ENCODE data around the gene KRTAP4-12. TPM values are rescaled to one million over a fixed set of nuclear protein-coding genes. Genes with fewer than 3 reads are reported as not detected.
A peak's percentile ranks its signal among the peaks of the same experiment; 100 is the strongest.
"Not testable (repeated sequence)": the region's sequence is repeated elsewhere in the genome, so short reads cannot be mapped to it uniquely, and the experiment has no call there.

The KRTAP4-12 gene
- polyA plus RNA-seq, 1 donor (not counting 4 experiments of a cell fraction or from before 2014, with no cell fraction given), result not detected

DNA sequence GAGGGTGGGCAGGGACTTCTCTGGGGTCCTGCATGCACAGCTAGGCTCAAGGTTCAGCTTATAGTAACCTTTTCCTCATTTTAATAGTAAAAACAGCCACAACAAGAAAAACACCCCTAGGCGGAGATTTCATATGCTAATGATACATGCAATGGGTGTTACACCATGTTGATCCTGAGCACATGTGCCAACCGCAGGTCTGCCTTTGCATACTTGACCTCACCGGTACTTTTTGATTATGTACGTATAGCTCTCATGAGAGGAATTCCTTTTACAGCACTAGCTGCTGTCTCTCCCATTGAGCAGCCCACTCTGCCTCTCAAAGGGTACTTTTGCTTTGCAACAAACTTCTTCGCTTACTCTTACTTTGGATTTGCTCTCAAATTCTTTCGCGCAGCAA is 27.9 kb downstream of the KRTAP4-12 start:
- H4K20me1 ChIP-seq (ENCODE audit: control insufficient read depth, extremely low read depth, insufficient read depth, low read length), result no peaks in the 10 kb centered on the region
- no peak overlapping the region for H3K4me3 ChIP-seq (ENCODE audit: control insufficient read depth in 2 of 3, extremely low read depth in 1 of 3, insufficient read depth in 2 of 3, low read depth in 1 of 3, low read length in 3 of 3)
- H3K9me1 ChIP-seq (ENCODE audit: control insufficient read depth, extremely low read depth, insufficient read depth, low read length), result no peaks in the 10 kb centered on the region
- peaks cover 23% of the 10 kb centered on the region for H3K4me1 ChIP-seq (ENCODE audit: control insufficient read depth, extremely low read depth, insufficient read depth, low read length)
- no peak overlapping the region for H3K27ac ChIP-seq (ENCODE audit: control insufficient read depth, insufficient read depth, low read length)
- no peak for TF ChIP-seq EZH2 (IDR thresholded peaks at IDR 0.05; ENCODE audit: low read length)
- TF ChIP-seq, protein P1, sequence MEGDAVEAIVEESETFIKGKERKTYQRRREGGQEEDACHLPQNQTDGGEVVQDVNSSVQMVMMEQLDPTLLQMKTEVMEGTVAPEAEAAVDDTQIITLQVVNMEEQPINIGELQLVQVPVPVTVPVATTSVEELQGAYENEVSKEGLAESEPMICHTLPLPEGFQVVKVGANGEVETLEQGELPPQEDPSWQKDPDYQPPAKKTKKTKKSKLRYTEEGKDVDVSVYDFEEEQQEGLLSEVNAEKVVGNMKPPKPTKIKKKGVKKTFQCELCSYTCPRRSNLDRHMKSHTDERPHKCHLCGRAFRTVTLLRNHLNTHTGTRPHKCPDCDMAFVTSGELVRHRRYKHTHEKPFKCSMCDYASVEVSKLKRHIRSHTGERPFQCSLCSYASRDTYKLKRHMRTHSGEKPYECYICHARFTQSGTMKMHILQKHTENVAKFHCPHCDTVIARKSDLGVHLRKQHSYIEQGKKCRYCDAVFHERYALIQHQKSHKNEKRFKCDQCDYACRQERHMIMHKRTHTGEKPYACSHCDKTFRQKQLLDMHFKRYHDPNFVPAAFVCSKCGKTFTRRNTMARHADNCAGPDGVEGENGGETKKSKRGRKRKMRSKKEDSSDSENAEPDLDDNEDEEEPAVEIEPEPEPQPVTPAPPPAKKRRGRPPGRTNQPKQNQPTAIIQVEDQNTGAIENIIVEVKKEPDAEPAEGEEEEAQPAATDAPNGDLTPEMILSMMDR (optimal IDR thresholded peaks at IDR 0.05 in 1 of 3, IDR thresholded peaks at IDR 0.05 in 1 of 3, conservative IDR thresholded peaks at IDR 0.05 in 1 of 3; ENCODE audit: extremely low read depth in 1 of 3, insufficient read depth in 2 of 3, low read length in 3 of 3), result no peak
- dilution Hi-C loops (cut with MboI; ENCODE audit: extremely low pct_ligation_motif_present, low sequenced_read_pairs), result no loop called here
- H3K36me3 ChIP-seq (ENCODE audit: control insufficient read depth in 2 of 2, extremely low read depth in 1 of 2, insufficient read depth in 2 of 2, low read length in 2 of 2), result no peaks in the 10 kb centered on the region
- FAIRE-seq (no peak), DNase-seq (ENCODE audit: low read depth, low spot score) (no peak)
- H3K79me2 ChIP-seq (ENCODE audit: control insufficient read depth, insufficient read depth, low read length), result no peaks in the 10 kb centered on the region
- no peaks in the 10 kb centered on the region for H3K9me3 ChIP-seq (ENCODE audit: control insufficient read depth, low read depth, low read length)
- no peak overlapping the region for H2AFZ ChIP-seq (ENCODE audit: control insufficient read depth, low read length)
- H3K27me3 ChIP-seq (ENCODE audit: control insufficient read depth, extremely low read depth, insufficient read depth, low read length), result no peaks in the 10 kb centered on the region
- no peak overlapping the region for H3K4me2 ChIP-seq (ENCODE audit: control insufficient read depth, extremely low read depth, insufficient read depth, low read depth, low read length)
- H3K9ac ChIP-seq (ENCODE audit: control insufficient read depth, extremely low read depth, insufficient read depth, low read length), result no peak overlapping the region

GRCh38 chr17:41088760-41089352 is 35.1 kb downstream of the KRTAP4-12 start:
- H3K27ac ChIP-seq (ENCODE audit: control insufficient read depth, insufficient read depth, low read length); H3K9me3 ChIP-seq (ENCODE audit: control insufficient read depth, low read depth, low read length); dilution Hi-C loops (cut with MboI; ENCODE audit: extremely low pct_ligation_motif_present, low sequenced_read_pairs); H3K4me1 ChIP-seq (ENCODE audit: control insufficient read depth, extremely low read depth, insufficient read depth, low read length); H3K79me2 ChIP-seq (ENCODE audit: control insufficient read depth, insufficient read depth, low read length); H4K20me1 ChIP-seq (ENCODE audit: control insufficient read depth, extremely low read depth, insufficient read depth, low read length); H2AFZ ChIP-seq (ENCODE audit: control insufficient read depth, low read length); H3K4me2 ChIP-seq (ENCODE audit: control insufficient read depth, extremely low read depth, insufficient read depth, low read depth, low read length); H3K27me3 ChIP-seq (ENCODE audit: control insufficient read depth, extremely low read depth, insufficient read depth, low read length); H3K9ac ChIP-seq (ENCODE audit: control insufficient read depth, extremely low read depth, insufficient read depth, low read length); H3K9me1 ChIP-seq (ENCODE audit: control insufficient read depth, extremely low read depth, insufficient read depth, low read length); H3K4me3 ChIP-seq (ENCODE audit: control insufficient read depth in 2 of 3, extremely low read depth in 1 of 3, insufficient read depth in 2 of 3, low read depth in 1 of 3, low read length in 3 of 3); FAIRE-seq; H3K36me3 ChIP-seq (ENCODE audit: control insufficient read depth in 2 of 2, extremely low read depth in 1 of 2, insufficient read depth in 2 of 2, low read length in 2 of 2); DNase-seq (ENCODE audit: low read depth, low spot score): not testable (repeated sequence)

DNA sequence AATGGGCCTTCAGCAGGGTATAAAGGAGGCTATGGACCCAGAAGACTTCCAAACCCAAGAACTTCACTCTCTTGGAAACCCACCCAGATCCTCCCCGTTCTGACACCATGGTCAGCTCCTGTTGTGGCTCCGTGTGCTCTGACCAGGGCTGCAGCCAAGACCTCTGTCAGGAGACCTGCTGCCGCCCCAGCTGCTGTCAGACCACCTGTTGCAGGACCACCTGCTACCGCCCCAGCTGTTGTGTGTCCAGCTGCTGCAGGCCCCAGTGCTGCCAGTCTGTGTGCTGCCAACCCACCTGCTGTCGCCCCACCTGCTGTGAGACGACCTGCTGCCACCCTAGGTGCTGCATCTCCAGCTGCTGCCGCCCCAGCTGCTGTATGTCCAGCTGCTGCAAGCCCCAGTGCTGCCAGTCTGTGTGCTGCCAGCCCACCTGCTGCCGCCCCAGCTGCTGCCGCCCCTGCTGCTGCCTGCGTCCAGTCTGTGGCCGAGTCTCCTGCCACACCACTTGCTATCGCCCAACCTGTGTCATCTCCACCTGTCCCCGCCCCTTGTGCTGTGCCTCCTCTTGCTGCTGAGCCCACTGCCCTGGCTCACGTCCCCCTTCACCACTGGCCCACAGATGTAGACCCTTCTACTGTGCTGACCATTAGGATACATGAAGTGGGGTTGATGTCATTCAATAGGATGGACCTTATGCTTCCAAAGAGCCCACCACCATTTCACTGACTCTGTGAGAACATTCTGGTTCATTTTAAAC is 39.7 kb downstream of the KRTAP4-12 start, which contains the start of gene KRTAP4-7:
KRTAP4-7 (plus strand) TSS at position 51 of the 757 bp plus-strand sequence; CDS start at position 108, 57 bp downstream.
- not testable (repeated sequence) for DNase-seq (ENCODE audit: low read depth, low spot score)

GRCh38 chr17:41083427-41083826 is 40.6 kb downstream of the KRTAP4-12 start:
- H2AFZ ChIP-seq (ENCODE audit: control insufficient read depth, low read length); H3K4me3 ChIP-seq (ENCODE audit: control insufficient read depth in 2 of 3, extremely low read depth in 1 of 3, insufficient read depth in 2 of 3, low read depth in 1 of 3, low read length in 3 of 3); H4K20me1 ChIP-seq (ENCODE audit: control insufficient read depth, extremely low read depth, insufficient read depth, low read length); H3K79me2 ChIP-seq (ENCODE audit: control insufficient read depth, insufficient read depth, low read length); H3K27me3 ChIP-seq (ENCODE audit: control insufficient read depth, extremely low read depth, insufficient read depth, low read length); H3K4me2 ChIP-seq (ENCODE audit: control insufficient read depth, extremely low read depth, insufficient read depth, low read depth, low read length); H3K9me1 ChIP-seq (ENCODE audit: control insufficient read depth, extremely low read depth, insufficient read depth, low read length); H3K9ac ChIP-seq (ENCODE audit: control insufficient read depth, extremely low read depth, insufficient read depth, low read length); DNase-seq (ENCODE audit: low read depth, low spot score); H3K27ac ChIP-seq (ENCODE audit: control insufficient read depth, insufficient read depth, low read length); H3K36me3 ChIP-seq (ENCODE audit: control insufficient read depth in 2 of 2, extremely low read depth in 1 of 2, insufficient read depth in 2 of 2, low read length in 2 of 2); dilution Hi-C loops (cut with MboI; ENCODE audit: extremely low pct_ligation_motif_present, low sequenced_read_pairs); H3K9me3 ChIP-seq (ENCODE audit: control insufficient read depth, low read depth, low read length): not testable (repeated sequence)
- peak; percentile 100 for FAIRE-seq
- H3K4me1 ChIP-seq (ENCODE audit: control insufficient read depth, extremely low read depth, insufficient read depth, low read length), result peaks cover 15% of the 10 kb centered on the region

More for the DNA sequence above, 39.7 kb downstream of the KRTAP4-12 start, which contains the start of gene KRTAP4-7:
- H4K20me1 ChIP-seq (ENCODE audit: control insufficient read depth, extremely low read depth, insufficient read depth, low read length); H3K9ac ChIP-seq (ENCODE audit: control insufficient read depth, extremely low read depth, insufficient read depth, low read length); dilution Hi-C loops (cut with MboI; ENCODE audit: extremely low pct_ligation_motif_present, low sequenced_read_pairs); H3K79me2 ChIP-seq (ENCODE audit: control insufficient read depth, insufficient read depth, low read length); H2AFZ ChIP-seq (ENCODE audit: control insufficient read depth, low read length); H3K27me3 ChIP-seq (ENCODE audit: control insufficient read depth, extremely low read depth, insufficient read depth, low read length); H3K4me3 ChIP-seq (ENCODE audit: control insufficient read depth in 2 of 3, extremely low read depth in 1 of 3, insufficient read depth in 2 of 3, low read depth in 1 of 3, low read length in 3 of 3); H3K9me1 ChIP-seq (ENCODE audit: control insufficient read depth, extremely low read depth, insufficient read depth, low read length); H3K9me3 ChIP-seq (ENCODE audit: control insufficient read depth, low read depth, low read length); H3K36me3 ChIP-seq (ENCODE audit: control insufficient read depth in 2 of 2, extremely low read depth in 1 of 2, insufficient read depth in 2 of 2, low read length in 2 of 2): not testable (repeated sequence)
- Histone ChIP-seq H3K4me1 (ENCODE audit: control insufficient read depth, extremely low read depth, insufficient read depth, low read length) (peaks cover 15% of the 10 kb centered on the region), H3K27ac (ENCODE audit: control insufficient read depth, insufficient read depth, low read length) (peak within 1 kb of the TSS; percentile 34), H3K4me2 (ENCODE audit: control insufficient read depth, extremely low read depth, insufficient read depth, low read depth, low read length) (peak within 1 kb of the TSS; percentile 14)
- FAIRE-seq, result peak; percentile 65
